Fibroblast of skin of abdomen (primary cell): ENCODE measurements around the gene ANKRD52.

Experiments
- DNase-seq: peaks from one replicate; pipeline ENCODE4 v3.0.0-alpha.2; 2013

ANKRD52 gene

GRCh38 chr12:56237552-56237951, 20.6 kb downstream of the ANKRD52 start:
- no peak for DNase-seq

GRCh38 chr12:56236985-56237384, 21.2 kb downstream of the ANKRD52 start:
- no peak for DNase-seq

GRCh38 chr12:56236091-56236490, 22.1 kb downstream of the ANKRD52 start:
- DNase-seq: no peak

GRCh38 chr12:56234746-56235436, 23.3 kb downstream of the ANKRD52 start:
- DNase-seq: no peak

GRCh38 chr12:56231184-56231582, 27.0 kb downstream of the ANKRD52 start:
- DNase-seq: no peak

GRCh38 chr12:56230432-56231183, 27.6 kb downstream of the ANKRD52 start:
- no peak for DNase-seq

- DNase-seq: no peak
Measured at GRCh38 chr12:56229916-56230431, 28.2 kb downstream of the ANKRD52 start, which contains the start of gene SLC39A5. TSS of gene SLC39A5 (plus strand) at chr12:56230051. CDS start at chr12:56231275, 1,224 bp downstream.

GRCh38 chr12:56229082-56229481, 29.1 kb downstream of the ANKRD52 start:
- no peak for DNase-seq

- no peak for DNase-seq
Measured at GRCh38 chr12:56224954-56225353, 33.2 kb downstream of the ANKRD52 start.

GRCh38 chr12:56224102-56224701, 34.0 kb downstream of the ANKRD52 start, which contains the start of gene NABP2:
TSS of gene NABP2 (plus strand) at chr12:56224342. CDS start at chr12:56224857, 515 bp downstream.
- peak; percentile 99 for DNase-seq

GRCh38 chr12:56223571-56224101, 34.5 kb downstream of the ANKRD52 start:
- no peak for DNase-seq

- no peak for DNase-seq
Measured at GRCh38 chr12:56222531-56222895, 35.7 kb downstream of the ANKRD52 start.

GRCh38 chr12:56221757-56222530, 36.2 kb downstream of the ANKRD52 start, which contains the start of gene RNF41:
TSS of gene RNF41 (minus strand) at chr12:56221922. CDS start at chr12:56214047, 7,875 bp downstream.
- DNase-seq: peak; percentile 98

GRCh38 chr12:56221232-56221756, 36.9 kb downstream of the ANKRD52 start:
- DNase-seq: peak; percentile 88

GRCh38 chr12:56220611-56221231, 37.5 kb downstream of the ANKRD52 start:
- peak; percentile 58 for DNase-seq

- no peak for DNase-seq
Measured at GRCh38 chr12:56219840-56220239, 38.3 kb downstream of the ANKRD52 start.

GRCh38 chr12:56216461-56216860, 41.7 kb downstream of the ANKRD52 start:
- DNase-seq: no peak

GRCh38 chr12:56213878-56214277, 44.3 kb downstream of the ANKRD52 start:
- DNase-seq: no peak

GRCh38 chr12:56212361-56212760, 45.8 kb downstream of the ANKRD52 start:
- DNase-seq: no peak

- no peak for DNase-seq
Measured at GRCh38 chr12:56208006-56208405, 50.2 kb downstream of the ANKRD52 start.

- DNase-seq: peak; percentile 50
Measured at GRCh38 chr12:56206452-56207166, 51.6 kb downstream of the ANKRD52 start.
